Body of pancreas (tissue), 4 donors: ENCODE data around the gene RAD51B. TPM values are rescaled to one million over a fixed set of nuclear protein-coding genes. Genes with fewer than 3 reads are reported as not detected.

Source experiments
- ATAC-seq: fragments of 150-250 bp; one replicate; pipeline ENCODE4 v1.9.1; 2016
- DNase-seq, 4 donors: peaks; one replicate each; pipeline ENCODE4 v3.0.0-alpha.2; 2019
- H3K27ac ChIP-seq, 4 donors: fragments of 200-600 bp; sonication (generic); 1 replicate in 3 of 4; 2 replicates in 1 of 4; pipeline versions ENCODE4 v1.5.1 to v1.6.1; 2016 to 2019; ENCODE audit warnings: mild to moderate bottlenecking in 1 of 4, mixed read lengths in 1 of 4, moderate library complexity in 1 of 4
- H3K27me3 ChIP-seq, 2 donors: fragments of 200-600 bp; sonication (generic); one replicate each; pipeline ENCODE4 v1.6.0; 2016; ENCODE audit warnings: mild to moderate bottlenecking in 1 of 2
- H3K36me3 ChIP-seq, 2 donors: fragments of 200-600 bp; sonication (generic); replicated peaks in 1 of 2; 2 replicates each; pipeline ENCODE4 v1.5.1; 2016; ENCODE audit warnings: low read depth in 2 of 2; ENCODE audit not compliant: insufficient read depth in 1 of 2
- H3K4me1 ChIP-seq: fragments of 200-600 bp; sonication (generic); one replicate; pipeline ENCODE4 v1.6.0; 2016
- H3K4me3 ChIP-seq, 2 donors: fragments of 200-600 bp; sonication (generic); 1 replicate in 1 of 2; 2 replicates in 1 of 2; pipeline ENCODE4 v1.5.1; 2016 to 2019
- H3K9me3 ChIP-seq, 3 donors: fragments of 200-600 bp; sonication (generic); 1 replicate in 2 of 3; 2 replicates in 1 of 3; pipeline ENCODE4 v1.5.1; 2016
- POLR2A ChIP-seq, 3 donors: fragments of 450-650 bp; IDR thresholded peaks; one replicate each; pipeline ENCODE4 v1.6.1; 2016; ENCODE audit warnings: antibody characterized with exemption in 3 of 3, mild to moderate bottlenecking in 2 of 3
- WGBS, 2 donors: methylation state at CpG; one replicate each; pipeline ENCODE4 v1.1.5; 2017; 5-methylcytosine and 5-hydroxymethylcytosine counted together
- intact Hi-C: fragments of 100-400 bp; cut with DNase I; formaldehyde crosslinking; loops from one replicate; pipeline ENCODE4 v1.15.1; 2023
- total RNA-seq, 2 donors: library from RNA; depleted of rRNA; stranded (reverse); fragments of >200 nt; gene quantifications; one replicate each; pipeline ENCODE4 v1.1.0, GENCODE V29; 2016
- TF ChIP-seq, protein P1 (sequence below), 7 experiments: fragments of 450-650 bp in 4 of 7; fragments of 200-600 bp in 3 of 7; sonication (generic) in 3 of 7; IDR thresholded peaks; one replicate each; pipeline ENCODE4 v1.5.1; 2016 to 2019; ENCODE audit warnings: antibody characterized with exemption in 7 of 7

The RAD51B gene
- total RNA-seq, 2 donors from 2014 or later: 12.2 to 29.6 TPM

GRCh38 chr14:68520637-68521556, 701.3 kb downstream of the RAD51B start:
- intact Hi-C loops: no loop called here
- DNase-seq (peak; percentile 87 to 93 (median 90)), ATAC-seq (peak; percentile 77)
- peaks cover 96% of the 10 kb centered on the region for H3K4me1 ChIP-seq
- H3K4me3 ChIP-seq: no peak overlapping the region
- TF ChIP-seq, protein P1, sequence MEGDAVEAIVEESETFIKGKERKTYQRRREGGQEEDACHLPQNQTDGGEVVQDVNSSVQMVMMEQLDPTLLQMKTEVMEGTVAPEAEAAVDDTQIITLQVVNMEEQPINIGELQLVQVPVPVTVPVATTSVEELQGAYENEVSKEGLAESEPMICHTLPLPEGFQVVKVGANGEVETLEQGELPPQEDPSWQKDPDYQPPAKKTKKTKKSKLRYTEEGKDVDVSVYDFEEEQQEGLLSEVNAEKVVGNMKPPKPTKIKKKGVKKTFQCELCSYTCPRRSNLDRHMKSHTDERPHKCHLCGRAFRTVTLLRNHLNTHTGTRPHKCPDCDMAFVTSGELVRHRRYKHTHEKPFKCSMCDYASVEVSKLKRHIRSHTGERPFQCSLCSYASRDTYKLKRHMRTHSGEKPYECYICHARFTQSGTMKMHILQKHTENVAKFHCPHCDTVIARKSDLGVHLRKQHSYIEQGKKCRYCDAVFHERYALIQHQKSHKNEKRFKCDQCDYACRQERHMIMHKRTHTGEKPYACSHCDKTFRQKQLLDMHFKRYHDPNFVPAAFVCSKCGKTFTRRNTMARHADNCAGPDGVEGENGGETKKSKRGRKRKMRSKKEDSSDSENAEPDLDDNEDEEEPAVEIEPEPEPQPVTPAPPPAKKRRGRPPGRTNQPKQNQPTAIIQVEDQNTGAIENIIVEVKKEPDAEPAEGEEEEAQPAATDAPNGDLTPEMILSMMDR (IDR thresholded peaks at IDR 0.05): no peak
- TF ChIP-seq POLR2A (IDR thresholded peaks at IDR 0.05): peak in 2 of 3 donors; percentile 58 to 63
- no peaks in the 10 kb centered on the region for H3K36me3 ChIP-seq
- H3K27ac ChIP-seq: peak overlapping the region; percentile 96 to 98 (median 97)
- WGBS, 2 donors: 19 to 26% methylated on average over 5 of the region's 5 CpGs
- H3K27me3 ChIP-seq: no peaks in the 10 kb centered on the region
- H3K9me3 ChIP-seq: no peaks in the 10 kb centered on the region

DNA sequence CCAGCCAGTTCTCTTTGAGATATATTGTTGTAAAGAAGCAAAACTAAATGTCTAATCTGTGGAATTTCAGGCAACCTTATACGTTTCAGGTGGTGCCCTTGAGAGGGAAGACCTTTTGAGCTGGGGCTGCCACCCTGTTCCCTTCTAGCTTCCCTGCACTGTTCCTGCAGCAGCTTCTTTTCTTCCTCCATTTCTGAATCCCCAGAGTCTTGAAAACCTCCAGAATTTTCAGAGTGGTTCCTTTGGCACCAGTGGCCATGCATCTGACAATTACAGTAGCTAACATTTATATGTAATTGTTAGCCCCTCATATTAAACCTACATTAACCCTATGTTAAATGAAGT, 702.0 kb downstream of the RAD51B start:
- WGBS, 2 donors: 8 to 16% methylated on average over 1 of the region's 1 CpG
- intact Hi-C loops: no loop called here
- Histone ChIP-seq H3K27me3 (no peaks in the 10 kb centered on the region), H3K27ac (peak overlapping the region; percentile 96 to 98 (median 97)), H3K36me3 (no peaks in the 10 kb centered on the region), H3K9me3 (no peaks in the 10 kb centered on the region), H3K4me1 (peaks cover 100% of the 10 kb centered on the region), H3K4me3 (no peak overlapping the region)
- ATAC-seq (no peak), DNase-seq (peak in 2 of 4 donors; percentile 35 to 42)
- TF ChIP-seq, protein P1 (IDR thresholded peaks at IDR 0.05): no peak
- no peak for TF ChIP-seq POLR2A (IDR thresholded peaks at IDR 0.05)

- Histone ChIP-seq H3K27ac (peak overlapping the region; percentile 96 to 98 (median 97)), H3K27me3 (no peaks in the 10 kb centered on the region), H3K9me3 (no peaks in the 10 kb centered on the region), H3K4me3 (no peak overlapping the region), H3K4me1 (peaks cover 100% of the 10 kb centered on the region), H3K36me3 (no peaks in the 10 kb centered on the region)
- WGBS, 2 donors: 58 to 71% methylated on average over 6 to 8 of the region's 8 CpGs
- ATAC-seq (no peak), DNase-seq (no peak)
- intact Hi-C loops: no loop called here
- no peak for TF ChIP-seq POLR2A (IDR thresholded peaks at IDR 0.05)
Measured at GRCh38 chr14:68521961-68522509, 702.5 kb downstream of the RAD51B start.

DNA sequence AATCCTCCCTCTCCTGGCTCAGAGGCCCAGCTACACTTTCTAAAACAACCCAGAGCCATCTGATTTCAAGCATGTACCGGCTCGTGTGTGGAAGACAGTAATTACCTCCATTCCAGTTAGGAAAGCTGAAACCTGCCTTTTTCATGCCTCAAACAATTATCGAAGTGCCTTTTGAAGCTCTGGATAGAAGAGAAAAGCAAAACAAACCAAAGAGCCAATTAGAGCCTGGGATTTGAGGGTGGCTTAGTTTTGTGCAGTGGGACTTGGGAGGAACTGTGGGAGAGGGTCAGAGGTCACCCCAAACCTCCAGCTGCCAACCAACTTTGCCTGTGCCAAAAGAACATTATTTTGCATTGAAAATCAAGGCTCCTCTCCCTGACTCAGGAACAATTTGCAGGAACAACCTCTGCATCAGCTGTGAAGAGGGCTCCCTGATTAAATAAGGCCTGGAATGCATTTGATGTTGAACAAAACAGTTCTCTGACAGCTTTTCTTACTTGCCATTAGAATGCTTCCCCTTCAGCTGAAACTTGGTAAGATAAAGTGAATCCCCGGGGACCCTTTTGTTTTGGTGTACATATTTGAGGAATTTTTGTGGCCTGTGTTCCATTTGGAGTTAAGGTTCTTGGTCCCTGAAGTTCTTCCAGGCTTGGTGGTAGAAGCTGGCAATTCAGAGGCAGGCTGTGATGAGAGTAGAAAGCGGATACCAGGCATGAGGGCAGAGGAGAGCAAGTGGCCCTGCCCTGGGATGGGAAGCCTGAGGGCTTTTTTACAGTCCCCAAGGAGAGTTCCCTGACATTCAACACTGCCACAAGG, 703.1 kb downstream of the RAD51B start:
- 87 to 88% methylated on average over 5 of the region's 5 CpGs for WGBS, 2 donors
- Histone ChIP-seq H3K36me3 (no peaks in the 10 kb centered on the region), H3K4me1 (peaks cover 100% of the 10 kb centered on the region), H3K27ac (peak overlapping the region; percentile 96 to 98 (median 97)), H3K9me3 (no peaks in the 10 kb centered on the region), H3K4me3 (no peak overlapping the region), H3K27me3 (no peaks in the 10 kb centered on the region)
- intact Hi-C loops: no loop called here
- no peak for ATAC-seq
- TF ChIP-seq, protein P1 (IDR thresholded peaks at IDR 0.05): no peak
- TF ChIP-seq POLR2A (IDR thresholded peaks at IDR 0.05): no peak
- DNase-seq: no peak

DNA sequence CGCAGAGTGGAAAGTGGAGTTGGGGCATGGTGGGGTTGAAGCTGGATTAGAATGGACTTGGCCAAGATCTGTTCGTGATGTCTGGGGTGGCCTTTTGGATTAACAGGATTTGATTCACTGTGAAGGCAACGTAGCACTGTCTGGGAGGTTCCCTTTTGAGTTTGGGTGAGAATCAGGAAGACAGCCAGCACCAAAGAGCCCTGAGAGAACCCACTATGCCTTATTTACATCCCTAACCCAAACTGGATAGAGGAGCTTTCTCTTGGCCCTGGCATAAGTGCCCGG, 703.7 kb downstream of the RAD51B start:
- no peaks in the 10 kb centered on the region for H3K36me3 ChIP-seq
- no peak for ATAC-seq
- H3K27me3 ChIP-seq: no peaks in the 10 kb centered on the region
- DNase-seq: no peak
- H3K4me1 ChIP-seq: peaks cover 100% of the 10 kb centered on the region
- 92 to 93% methylated on average over 4 of the region's 4 CpGs for WGBS, 2 donors
- H3K27ac ChIP-seq: peak overlapping the region; percentile 96 to 98 (median 97)
- TF ChIP-seq, protein P1 (IDR thresholded peaks at IDR 0.05): no peak
- TF ChIP-seq POLR2A (IDR thresholded peaks at IDR 0.05): no peak
- H3K4me3 ChIP-seq: no peak overlapping the region
- no peaks in the 10 kb centered on the region for H3K9me3 ChIP-seq
- intact Hi-C loops: no loop called here
